ENCODE data around the gene MXRA7. TPM values are rescaled to one million over a fixed set of nuclear protein-coding genes. Genes with fewer than 3 reads are reported as not detected.

The MXRA7 gene
- total and polyA plus RNA-seq, 7 donors: 8.3 to 428 (median 327) TPM

- no peak overlapping the region for H3K4me3 ChIP-seq
- H3K4me1 ChIP-seq: no peaks in the 10 kb centered on the region
- intact Hi-C loops (cut with DNase I): no loop called here
- WGBS, 2 donors: 71 to 88% methylated on average over 14 of the region's 14 CpGs
- no peak overlapping the region for H3K27ac ChIP-seq
- TF ChIP-seq POLR2AphosphoS5 (IDR thresholded peaks at IDR 0.05): no peak
- TF ChIP-seq EP300 (IDR thresholded peaks at IDR 0.05): no peak
- TF ChIP-seq, protein P1, sequence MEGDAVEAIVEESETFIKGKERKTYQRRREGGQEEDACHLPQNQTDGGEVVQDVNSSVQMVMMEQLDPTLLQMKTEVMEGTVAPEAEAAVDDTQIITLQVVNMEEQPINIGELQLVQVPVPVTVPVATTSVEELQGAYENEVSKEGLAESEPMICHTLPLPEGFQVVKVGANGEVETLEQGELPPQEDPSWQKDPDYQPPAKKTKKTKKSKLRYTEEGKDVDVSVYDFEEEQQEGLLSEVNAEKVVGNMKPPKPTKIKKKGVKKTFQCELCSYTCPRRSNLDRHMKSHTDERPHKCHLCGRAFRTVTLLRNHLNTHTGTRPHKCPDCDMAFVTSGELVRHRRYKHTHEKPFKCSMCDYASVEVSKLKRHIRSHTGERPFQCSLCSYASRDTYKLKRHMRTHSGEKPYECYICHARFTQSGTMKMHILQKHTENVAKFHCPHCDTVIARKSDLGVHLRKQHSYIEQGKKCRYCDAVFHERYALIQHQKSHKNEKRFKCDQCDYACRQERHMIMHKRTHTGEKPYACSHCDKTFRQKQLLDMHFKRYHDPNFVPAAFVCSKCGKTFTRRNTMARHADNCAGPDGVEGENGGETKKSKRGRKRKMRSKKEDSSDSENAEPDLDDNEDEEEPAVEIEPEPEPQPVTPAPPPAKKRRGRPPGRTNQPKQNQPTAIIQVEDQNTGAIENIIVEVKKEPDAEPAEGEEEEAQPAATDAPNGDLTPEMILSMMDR (IDR thresholded peaks at IDR 0.05): no peak
- no peak for TF ChIP-seq POLR2A (IDR thresholded peaks at IDR 0.05)
- no peak for DNase-seq
- no peaks in the 10 kb centered on the region for H3K36me3 ChIP-seq
- H3K9me3 ChIP-seq: no peaks in the 10 kb centered on the region
- no peaks in the 10 kb centered on the region for H3K27me3 ChIP-seq
These were observed 77.0 kb downstream of the MXRA7 start for GRCh38 chr17:76633628-76634328.

GRCh38 chr17:76631821-76632565 lies 78.8 kb downstream of the MXRA7 start:
- Histone ChIP-seq H3K36me3 (no peaks in the 10 kb centered on the region), H3K4me1 (no peaks in the 10 kb centered on the region), H3K4me3 (no peak overlapping the region), H3K9me3 (no peaks in the 10 kb centered on the region), H3K27me3 (no peaks in the 10 kb centered on the region), H3K27ac (no peak overlapping the region)
- intact Hi-C loops (cut with DNase I): no loop called here
- TF ChIP-seq POLR2AphosphoS5 (IDR thresholded peaks at IDR 0.05) (no peak), EP300 (IDR thresholded peaks at IDR 0.05) (no peak), POLR2A (IDR thresholded peaks at IDR 0.05) (no peak)
- TF ChIP-seq, protein P1 (IDR thresholded peaks at IDR 0.05): no peak
- WGBS, 2 donors: 77 to 81% methylated on average over 10 of the region's 10 CpGs
- DNase-seq: no peak

- intact Hi-C loops (cut with DNase I): no loop called here
- H3K4me3 ChIP-seq: no peak overlapping the region
- TF ChIP-seq, protein P1 (IDR thresholded peaks at IDR 0.05): no peak
- no peak for TF ChIP-seq POLR2AphosphoS5 (IDR thresholded peaks at IDR 0.05)
- TF ChIP-seq EP300 (IDR thresholded peaks at IDR 0.05): no peak
- no peak for TF ChIP-seq POLR2A (IDR thresholded peaks at IDR 0.05)
- H3K27me3 ChIP-seq: no peaks in the 10 kb centered on the region
- no peak overlapping the region for H3K27ac ChIP-seq
- H3K36me3 ChIP-seq: no peaks in the 10 kb centered on the region
- WGBS, 2 donors: 45 to 74% methylated on average over 6 of the region's 6 CpGs
- DNase-seq: no peak
- H3K4me1 ChIP-seq: no peaks in the 10 kb centered on the region
- H3K9me3 ChIP-seq: no peaks in the 10 kb centered on the region
These were observed 80.6 kb downstream of the MXRA7 start for GRCh38 chr17:76630151-76630550.

Small RNA genes lying within 50 kb of the gene (small RNA-seq; reads per million reads assigned to genes)
- 0 to 0.30 (median 0) reads per million in 3 donors for gene AC005837.3
- gene RF02271: 0 reads per million in 3 donors
- 0 reads per million in 3 donors for gene RNU6-227P
- gene RNU6-97P: 0 reads per million in 3 donors
- 0.06 to 0.32 (median 0.22) reads per million in 3 donors for gene RNY4P36

Other genes starting within 250 kb of the MXRA7 start
- gene AANAT, start 243.4 kb downstream of the MXRA7 start, total RNA-seq: not detected
- gene AANAT, start 243.4 kb downstream of the MXRA7 start, polyA plus RNA-seq: under 1 TPM in 1 of 3 donors, not detected in 2; 0.12 TPM
- 10 to 100 TPM in 3 of 4 donors, 1 to 10 TPM in 1; 7.9 to 27.6 (median 12.5) TPM for gene RHBDF2, start 209.5 kb downstream of the MXRA7 start, total RNA-seq
- 10 to 100 TPM in 1 of 3 donors, 1 to 10 TPM in 2; 1.2 to 35.7 (median 5.8) TPM for gene RHBDF2, start 209.5 kb downstream of the MXRA7 start, polyA plus RNA-seq
- 10 to 100 TPM; 18.6 to 33.4 (median 19.3) TPM for gene CYGB, start 173.3 kb downstream of the MXRA7 start, total RNA-seq
- 10 to 100 TPM in 2 of 3 donors, 1 to 10 TPM in 1; 9.7 to 25.8 (median 10.1) TPM for gene CYGB, start 173.3 kb downstream of the MXRA7 start, polyA plus RNA-seq
- 1 to 10 TPM; 1.1 to 6.1 (median 3.6) TPM for gene PRCD, start 170.9 kb downstream of the MXRA7 start, total RNA-seq
- 1 to 10 TPM in 2 of 3 donors, not detected in 1; 4.8 to 7.1 TPM for gene PRCD, start 170.9 kb downstream of the MXRA7 start, polyA plus RNA-seq
- gene ST6GALNAC2, start 125.1 kb downstream of the MXRA7 start, total RNA-seq: 10 to 100 TPM in 1 of 4 donors, 1 to 10 TPM in 3; 4.1 to 16.4 (median 9.0) TPM
- 1 to 10 TPM; 3.3 to 5.4 (median 3.5) TPM for gene ST6GALNAC2, start 125.1 kb downstream of the MXRA7 start, polyA plus RNA-seq
- gene ST6GALNAC1, start 67.2 kb downstream of the MXRA7 start, total RNA-seq: 1 to 10 TPM in 2 of 4 donors, under 1 TPM in 2; 0.81 to 4.6 (median 2.2) TPM
- gene ST6GALNAC1, start 67.2 kb downstream of the MXRA7 start, polyA plus RNA-seq: 100 to 1,000 TPM; 104 to 146 (median 109) TPM
- gene JMJD6, start 15.6 kb upstream of the MXRA7 start, total RNA-seq: 10 to 100 TPM; 21.3 to 37.3 (median 28.9) TPM
- gene JMJD6, start 15.6 kb upstream of the MXRA7 start, polyA plus RNA-seq: 10 to 100 TPM; 24.0 to 28.9 (median 24.8) TPM
- gene METTL23, start 15.9 kb upstream of the MXRA7 start, total RNA-seq: 10 to 100 TPM; 13.6 to 32.5 (median 20.8) TPM
- gene METTL23, start 15.9 kb upstream of the MXRA7 start, polyA plus RNA-seq: 10 to 100 TPM; 25.7 to 34.8 (median 33.6) TPM
- gene SRSF2, start 26.4 kb upstream of the MXRA7 start, total RNA-seq: 100 to 1,000 TPM; 123 to 229 (median 129) TPM
- 100 to 1,000 TPM in 2 of 3 donors, 10 to 100 TPM in 1; 87.9 to 187 (median 107) TPM for gene SRSF2, start 26.4 kb upstream of the MXRA7 start, polyA plus RNA-seq
- 10 to 100 TPM; 27.5 to 46.2 (median 41.7) TPM for gene MFSD11, start 27.2 kb upstream of the MXRA7 start, total RNA-seq
- gene MFSD11, start 27.2 kb upstream of the MXRA7 start, polyA plus RNA-seq: 10 to 100 TPM in 1 of 3 donors, 1 to 10 TPM in 2; 6.6 to 22.1 (median 6.9) TPM
- gene MGAT5B, start 157.4 kb upstream of the MXRA7 start, total RNA-seq: under 1 TPM; 0.16 to 0.83 (median 0.49) TPM
- under 1 TPM in 1 of 3 donors, not detected in 2; 0.51 TPM for gene MGAT5B, start 157.4 kb upstream of the MXRA7 start, polyA plus RNA-seq

All from sigmoid colon (tissue), 7 donors.